Ureter (tissue), 1 donor: ENCODE results near the gene MRPL27. TPM values are rescaled to one million over a fixed set of nuclear protein-coding genes. Genes with fewer than 3 reads are reported as not detected.

Source experiments
- DNase-seq: peaks from one replicate; pipeline ENCODE4 v3.0.0-alpha.2; 2020; ENCODE audit warnings: low spot score
- total RNA-seq: library from RNA; stranded (reverse); gene quantifications from one replicate; pipeline ENCODE4 v1.2.4, GENCODE V29; 2023
- donor health status: DM: yes; HTN: yes; CAD: no.

The MRPL27 gene
- total RNA-seq, 1 donor from 2014 or later: 55.0 TPM

- DNase-seq: no peak
These were observed 12.4 kb downstream of the MRPL27 start for GRCh38 chr17:50360486-50361115.

- no peak for DNase-seq
These were observed 13.0 kb downstream of the MRPL27 start for GRCh38 chr17:50359998-50360461.

- peak; percentile 40 for DNase-seq
These were observed 13.8 kb downstream of the MRPL27 start for GRCh38 chr17:50359005-50359699.

GRCh38 chr17:50358177-50358576 lies 14.8 kb downstream of the MRPL27 start:
- DNase-seq: no peak

- DNase-seq: no peak
These were observed 16.0 kb downstream of the MRPL27 start for GRCh38 chr17:50356892-50357510.

GRCh38 chr17:50356418-50356817 lies 16.6 kb downstream of the MRPL27 start:
- peak; percentile 40 for DNase-seq

GRCh38 chr17:50355701-50356341 lies 17.2 kb downstream of the MRPL27 start:
- DNase-seq: no peak

- no peak for DNase-seq
These were observed 17.7 kb downstream of the MRPL27 start for GRCh38 chr17:50355336-50355700.

- no peak for DNase-seq
These were observed 18.2 kb downstream of the MRPL27 start for GRCh38 chr17:50354776-50355175.

GRCh38 chr17:50354198-50354597 lies 18.8 kb downstream of the MRPL27 start:
- DNase-seq: no peak

GRCh38 chr17:50353600-50354195 lies 19.3 kb downstream of the MRPL27 start:
- peak; percentile 42 for DNase-seq

- no peak for DNase-seq
These were observed 20.0 kb downstream of the MRPL27 start for GRCh38 chr17:50352693-50353599.

GRCh38 chr17:50352072-50352692 lies 20.8 kb downstream of the MRPL27 start:
- DNase-seq: no peak

GRCh38 chr17:50350733-50351132 lies 22.3 kb downstream of the MRPL27 start:
- no peak for DNase-seq

GRCh38 chr17:50349243-50349600 lies 23.8 kb downstream of the MRPL27 start:
- DNase-seq: no peak

- no peak for DNase-seq
These were observed 24.3 kb downstream of the MRPL27 start for GRCh38 chr17:50348522-50349242.

- DNase-seq: no peak
These were observed 25.1 kb downstream of the MRPL27 start for GRCh38 chr17:50347894-50348291.

- DNase-seq: no peak
These were observed 25.7 kb downstream of the MRPL27 start for GRCh38 chr17:50347117-50347893.
